Measurements from ENCODE around the gene CXCR6.

CXCR6 gene

GRCh38 chr3:45947361-45947760, 4.1 kb downstream of the CXCR6 start:
- TF ChIP-seq, protein P1, sequence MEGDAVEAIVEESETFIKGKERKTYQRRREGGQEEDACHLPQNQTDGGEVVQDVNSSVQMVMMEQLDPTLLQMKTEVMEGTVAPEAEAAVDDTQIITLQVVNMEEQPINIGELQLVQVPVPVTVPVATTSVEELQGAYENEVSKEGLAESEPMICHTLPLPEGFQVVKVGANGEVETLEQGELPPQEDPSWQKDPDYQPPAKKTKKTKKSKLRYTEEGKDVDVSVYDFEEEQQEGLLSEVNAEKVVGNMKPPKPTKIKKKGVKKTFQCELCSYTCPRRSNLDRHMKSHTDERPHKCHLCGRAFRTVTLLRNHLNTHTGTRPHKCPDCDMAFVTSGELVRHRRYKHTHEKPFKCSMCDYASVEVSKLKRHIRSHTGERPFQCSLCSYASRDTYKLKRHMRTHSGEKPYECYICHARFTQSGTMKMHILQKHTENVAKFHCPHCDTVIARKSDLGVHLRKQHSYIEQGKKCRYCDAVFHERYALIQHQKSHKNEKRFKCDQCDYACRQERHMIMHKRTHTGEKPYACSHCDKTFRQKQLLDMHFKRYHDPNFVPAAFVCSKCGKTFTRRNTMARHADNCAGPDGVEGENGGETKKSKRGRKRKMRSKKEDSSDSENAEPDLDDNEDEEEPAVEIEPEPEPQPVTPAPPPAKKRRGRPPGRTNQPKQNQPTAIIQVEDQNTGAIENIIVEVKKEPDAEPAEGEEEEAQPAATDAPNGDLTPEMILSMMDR (IDR thresholded peaks at IDR 0.05; ENCODE audit: borderline replicate concordance, insufficient read depth, low read depth, low read length), result no peak
- H3K4me3 ChIP-seq (ENCODE audit: low read depth, low read length), result no peak overlapping the region

DNA sequence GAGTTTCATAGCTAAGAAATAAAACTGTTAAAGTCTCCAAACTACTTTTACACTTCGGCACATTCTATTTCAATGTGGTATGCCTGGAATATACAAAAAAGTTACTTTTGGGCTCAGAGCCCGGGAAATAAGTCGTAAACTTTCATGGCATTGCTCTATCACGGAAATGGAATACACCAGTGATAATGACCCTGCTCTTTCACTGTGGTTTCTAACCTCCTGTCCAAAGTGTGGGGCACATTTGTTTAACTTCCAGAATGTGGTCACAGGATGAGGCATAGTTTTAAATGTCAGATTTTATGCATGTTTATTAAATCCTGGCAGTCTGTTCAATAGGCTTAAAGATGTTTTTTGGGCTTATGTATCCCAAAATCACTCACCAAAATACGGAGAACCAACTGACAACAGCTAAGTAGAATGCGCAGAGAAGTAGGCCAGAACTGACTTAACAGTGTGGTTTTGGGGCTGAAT, 5.1 kb downstream of the CXCR6 start:
- TF ChIP-seq, protein P1 (IDR thresholded peaks at IDR 0.05; ENCODE audit: borderline replicate concordance, insufficient read depth, low read depth, low read length), result no peak
- H3K4me3 ChIP-seq (ENCODE audit: low read depth, low read length), result no peak overlapping the region

DNA sequence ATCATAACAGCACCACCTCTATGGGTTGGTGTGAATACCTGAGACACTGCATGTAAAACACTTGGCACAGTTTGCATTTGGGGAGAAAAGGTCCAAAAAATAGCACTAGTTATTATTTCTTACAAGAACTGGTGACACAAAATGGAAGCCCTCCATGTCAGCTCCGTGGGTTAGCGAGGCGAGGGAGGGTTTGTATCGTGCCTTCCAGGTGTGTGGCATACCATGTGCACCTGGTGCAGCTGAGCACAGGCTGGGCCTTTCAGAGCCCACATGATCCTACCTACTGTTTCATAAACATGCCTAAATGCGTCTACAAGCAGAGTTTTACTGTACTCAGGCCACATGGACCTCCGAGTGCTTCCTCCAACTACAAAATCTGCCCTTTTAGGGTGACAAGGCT, 5.6 kb downstream of the CXCR6 start:
- H3K4me3 ChIP-seq (ENCODE audit: low read depth, low read length), result no peak overlapping the region
- TF ChIP-seq, protein P1 (IDR thresholded peaks at IDR 0.05; ENCODE audit: borderline replicate concordance, insufficient read depth, low read depth, low read length), result no peak

DNA sequence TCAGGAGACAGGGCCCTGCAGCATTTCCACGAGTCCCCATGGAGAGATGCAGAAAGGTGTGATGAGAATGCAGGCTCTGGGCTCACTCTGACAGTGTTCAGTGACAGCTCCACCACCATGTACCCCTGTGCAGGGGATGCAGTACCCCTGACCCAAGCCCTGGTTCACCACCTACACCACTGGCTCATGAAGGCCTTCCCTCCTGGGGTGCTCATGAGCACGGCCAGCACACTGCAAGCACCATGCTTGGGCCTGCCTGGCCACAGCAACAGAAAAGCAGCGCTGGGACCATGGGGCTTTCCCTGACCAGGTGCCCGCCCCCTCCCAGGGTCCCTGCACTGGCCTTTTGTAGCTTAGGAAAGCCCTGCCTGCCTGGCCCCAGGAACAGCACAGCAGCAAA, 6.2 kb downstream of the CXCR6 start:
- TF ChIP-seq, protein P1 (IDR thresholded peaks at IDR 0.05; ENCODE audit: borderline replicate concordance, insufficient read depth, low read depth, low read length), result no peak
- no peak overlapping the region for H3K4me3 ChIP-seq (ENCODE audit: low read depth, low read length)

DNA sequence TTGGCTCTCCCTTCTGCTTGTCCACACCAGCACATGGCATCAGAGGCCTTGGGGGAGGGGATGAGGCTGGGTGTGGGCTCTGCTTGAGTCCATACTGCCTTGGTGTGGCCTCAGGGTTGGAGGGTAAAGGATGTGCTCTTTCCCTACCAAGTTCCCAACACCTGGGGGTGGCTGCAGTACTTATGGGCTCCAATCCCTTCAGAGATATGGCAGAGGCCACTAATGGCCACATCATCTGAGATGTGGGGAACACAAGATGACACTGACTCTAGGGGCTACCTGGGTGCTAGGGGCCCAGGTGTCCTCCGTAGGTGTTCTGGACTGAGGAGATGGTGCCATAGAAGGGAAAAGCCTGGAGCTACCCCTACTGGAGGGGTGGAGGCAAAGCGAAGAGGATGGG, 6.9 kb downstream of the CXCR6 start:
- H3K4me3 ChIP-seq (ENCODE audit: low read depth, low read length), result no peak overlapping the region
- TF ChIP-seq, protein P1 (IDR thresholded peaks at IDR 0.05; ENCODE audit: borderline replicate concordance, insufficient read depth, low read depth, low read length), result no peak

- H3K4me3 ChIP-seq (ENCODE audit: low read depth, low read length), result no peak overlapping the region
- TF ChIP-seq, protein P1 (IDR thresholded peaks at IDR 0.05; ENCODE audit: borderline replicate concordance, insufficient read depth, low read depth, low read length), result no peak
Observed at GRCh38 chr3:45950686-45951600, 7.7 kb downstream of the CXCR6 start.

DNA sequence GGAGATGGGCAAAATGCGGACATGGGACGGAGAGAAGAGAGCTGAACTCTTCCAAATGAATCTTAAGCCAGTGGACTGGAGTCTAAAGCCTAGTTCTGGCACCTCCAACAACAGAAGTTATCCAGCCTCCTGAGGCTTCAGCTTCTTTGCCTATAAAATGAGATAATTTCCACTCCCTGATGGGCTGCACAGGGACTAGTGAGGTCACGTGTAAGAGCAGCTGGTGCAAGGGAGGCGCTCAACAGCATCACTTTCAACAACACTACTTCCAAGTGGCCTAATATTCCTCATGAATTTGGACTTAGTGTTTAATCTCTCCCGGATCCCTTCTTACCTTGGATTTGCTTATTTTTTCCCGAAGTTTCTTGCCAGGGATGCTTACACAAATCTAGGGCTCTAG, 8.7 kb downstream of the CXCR6 start:
- no peak overlapping the region for H3K4me3 ChIP-seq (ENCODE audit: low read depth, low read length)
- TF ChIP-seq, protein P1 (IDR thresholded peaks at IDR 0.05; ENCODE audit: borderline replicate concordance, insufficient read depth, low read depth, low read length), result no peak

Measured in GM12875 (cell line).